BJ (cell line): ENCODE data around the gene NUP160. TPM values are rescaled to one million over a fixed set of nuclear protein-coding genes. Genes with fewer than 3 reads are reported as not detected.
"Not testable (repeated sequence)": the region's sequence is repeated elsewhere in the genome, so short reads cannot be mapped to it uniquely, and the experiment has no call there.

ENCODE experiments used
- CTCF ChIA-PET: fragments of 350-600 bp; formaldehyde crosslinking; extraction: SDS; loops from one replicate; lab custom pipeline; 2021; ENCODE audit warnings: antibody characterized with exemption, inconsistent platforms; lab: Yijun Ruan, JAX
- POLR2A ChIA-PET: fragments of 300-600 bp; sonication (Branson Sonifier 250); formaldehyde crosslinking; extraction: SDS; loops from one replicate; lab custom pipeline; 2021; ENCODE audit warnings: antibody characterized with exemption; lab: Charles Lee
- DNase-seq: peaks from one replicate; pipeline ENCODE4 v3.0.0-alpha.2; 2011; ENCODE audit warnings: low read depth
- H3K27me3 ChIP-seq: 2 replicates; pipeline ENCODE4 v1.6.0; 2011; ENCODE audit warnings: low read length; ENCODE audit not compliant: control insufficient read depth, insufficient read depth
- H3K36me3 ChIP-seq: 2 replicates; pipeline ENCODE4 v1.5.1; 2011; ENCODE audit warnings: low read length; ENCODE audit not compliant: control insufficient read depth, insufficient read depth
- H3K4me3 ChIP-seq: 2 replicates; pipeline ENCODE4 v1.5.1; 2011; ENCODE audit warnings: low read depth, mild to moderate bottlenecking, control low read depth, low read length
- CTCF ChIP-seq: IDR thresholded peaks from 2 replicates; pipeline ENCODE4 v1.5.1; 2011; ENCODE audit warnings: low read depth, mild to moderate bottlenecking, control low read depth, inconsistent platforms, low read length, moderate library complexity; ENCODE audit not compliant: insufficient read depth
- polyA plus RNA-seq: library from polyadenylated mRNA; depleted of rRNA; stranded (reverse); fragments of >200 nt; gene quantifications from 2 replicates; pipeline ENCODE4 v1.2.3, GENCODE V29; 2011

The NUP160 gene
- polyA plus RNA-seq, 1 experiment: 13.4 TPM

DNA sequence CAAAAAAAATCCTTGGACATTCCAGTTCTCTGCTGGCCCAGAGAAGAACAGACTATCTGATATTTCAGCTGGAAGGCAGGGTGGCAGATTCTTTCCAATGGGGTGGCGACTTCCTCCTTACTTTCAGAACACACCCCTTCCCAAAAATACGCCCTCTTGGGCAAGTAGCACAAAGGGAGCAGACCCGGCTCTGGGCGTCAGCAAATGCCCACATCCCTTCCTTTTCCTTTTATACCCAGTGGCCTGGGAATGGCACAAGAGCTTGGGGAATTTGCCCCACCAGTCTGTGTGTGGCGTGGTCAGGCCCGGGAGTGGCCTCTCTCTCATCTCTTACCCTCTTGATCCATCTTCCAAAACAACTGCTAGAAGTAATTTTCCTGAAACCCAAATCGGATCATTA lies 33.0 kb upstream of the NUP160 start:
- Histone ChIP-seq H3K36me3 (no peaks in the 10 kb centered on the region), H3K4me3 (no peak overlapping the region), H3K27me3 (no peaks in the 10 kb centered on the region)
- CTCF ChIA-PET: no interaction called here
- no peak for TF ChIP-seq CTCF
- no peak for DNase-seq
- POLR2A ChIA-PET: no interaction called here

- TF ChIP-seq CTCF: no peak
- Histone ChIP-seq H3K36me3 (no peaks in the 10 kb centered on the region), H3K27me3 (no peaks in the 10 kb centered on the region), H3K4me3 (no peak overlapping the region)
- no peak for DNase-seq
- ChIA-PET POLR2A (no interaction called here), CTCF (interaction anchor here (0.8 to 1.8 kb wide), 2 partner anchors 9 to 55 kb away, joined by 3 to 5 read pairs; no protein-coding TSS in a partner anchor)
Observed at GRCh38 chr11:47879259-47880158, 31.4 kb upstream of the NUP160 start.

DNA sequence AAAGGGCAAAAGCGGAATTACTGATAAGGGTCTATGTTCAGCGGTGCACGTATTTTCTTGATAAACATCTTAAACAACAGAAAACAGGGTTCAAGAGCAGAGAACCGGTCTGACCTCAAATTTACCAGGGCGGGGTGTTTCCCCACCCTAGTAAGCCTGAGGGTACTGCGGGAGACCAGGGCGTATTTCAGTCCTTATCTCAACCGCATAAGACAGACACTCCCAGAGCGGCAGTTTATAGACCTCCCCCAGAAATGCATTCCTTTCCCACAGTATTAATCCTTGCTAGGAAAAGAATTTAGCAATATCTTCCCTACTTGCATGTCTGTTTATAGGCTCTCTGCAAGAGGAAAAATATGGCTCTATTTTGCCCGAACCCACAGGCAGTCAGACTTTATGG lies 27.7 kb upstream of the NUP160 start:
- H3K4me3 ChIP-seq, H3K36me3 ChIP-seq, H3K27me3 ChIP-seq, DNase-seq, CTCF ChIA-PET, POLR2A ChIA-PET: not testable (repeated sequence)

- POLR2A ChIA-PET: no interaction called here
- Histone ChIP-seq H3K27me3 (no peaks in the 10 kb centered on the region), H3K4me3 (no peak overlapping the region), H3K36me3 (no peaks in the 10 kb centered on the region)
- no peak for DNase-seq
- TF ChIP-seq CTCF: no peak
- CTCF ChIA-PET: no interaction called here
Observed at GRCh38 chr11:47870404-47870803, 22.3 kb upstream of the NUP160 start.

GRCh38 chr11:47869544-47870393 lies 21.6 kb upstream of the NUP160 start:
- Histone ChIP-seq H3K27me3 (no peaks in the 10 kb centered on the region), H3K36me3 (no peaks in the 10 kb centered on the region), H3K4me3 (no peak overlapping the region)
- POLR2A ChIA-PET: no interaction called here
- no peak for TF ChIP-seq CTCF
- DNase-seq: no peak
- CTCF ChIA-PET: interaction anchor here (0.6 to 1.4 kb wide), 2 partner anchors 14 to 16 kb away, joined by 3 read pairs; no protein-coding TSS in a partner anchor
